SK-N-SH (cell line): ENCODE data around the gene PYGO2. TPM values are rescaled to one million over a fixed set of nuclear protein-coding genes. Genes with fewer than 3 reads are reported as not detected.

Experiments used
- EP300 ChIP-seq, 2 experiments: IDR thresholded peaks; 2 replicates each; pipeline versions ENCODE4 v1.4.0 to v1.6.1; 2012; ENCODE audit warnings: borderline replicate concordance in 1 of 2, low read depth in 1 of 2, low read length in 1 of 2
- EZH2phosphoT487 ChIP-seq: fragments of 200-600 bp; sonication (generic); IDR thresholded peaks from 2 replicates; pipeline ENCODE4 v1.6.1; 2017; ENCODE audit warnings: low read depth, mixed run types, mild to moderate bottlenecking, antibody characterized with exemption, moderate library complexity, borderline replicate concordance
- FOXJ3 ChIP-seq: sonication (generic); formaldehyde crosslinking; IDR thresholded peaks from 2 replicates; pipeline ENCODE4 v1.5.1; 2020; ENCODE audit warnings: mild to moderate bottlenecking, missing genetic modification reagents
- GABPA ChIP-seq: IDR thresholded peaks from 2 replicates; pipeline ENCODE4 v1.4.0; 2012; ENCODE audit warnings: low read depth, mild to moderate bottlenecking
- IRF3 ChIP-seq: fragments of 150-350 bp; IDR thresholded peaks from 2 replicates; pipeline ENCODE4 v1.6.1; 2016; ENCODE audit warnings: mild to moderate bottlenecking, low read depth, low read length
- JUND ChIP-seq: IDR thresholded peaks from 2 replicates; pipeline ENCODE4 v1.4.0; 2012
- MEF2A ChIP-seq: IDR thresholded peaks from 2 replicates; pipeline ENCODE4 v1.4.0; 2012; ENCODE audit warnings: low read depth, borderline replicate concordance
- MXI1 ChIP-seq: IDR thresholded peaks from 2 replicates; pipeline ENCODE4 v1.6.1; 2012; ENCODE audit warnings: mild to moderate bottlenecking, low read depth, low read length, improper control_type of control experiment
- NFIC ChIP-seq: IDR thresholded peaks from 2 replicates; pipeline ENCODE4 v1.4.0; 2012; ENCODE audit warnings: borderline replicate concordance
- RAD21 ChIP-seq: IDR thresholded peaks from 2 replicates; pipeline ENCODE4 v1.6.1; 2012; ENCODE audit warnings: mild to moderate bottlenecking, low read length
- RCOR1 ChIP-seq: fragments of 150-350 bp; IDR thresholded peaks from 2 replicates; pipeline ENCODE4 v1.6.1; 2017; ENCODE audit warnings: antibody characterized with exemption, low read length
- REST ChIP-seq: IDR thresholded peaks from 2 replicates; pipeline ENCODE4 v1.6.1; 2012; ENCODE audit warnings: mild to moderate bottlenecking, low read depth, low read length, moderate library complexity
- RFX5 ChIP-seq: IDR thresholded peaks from 2 replicates; pipeline ENCODE4 v1.6.1; 2012; ENCODE audit warnings: mild to moderate bottlenecking, improper control_type of control experiment, low read length
- SIN3A ChIP-seq: IDR thresholded peaks from 2 replicates; pipeline ENCODE4 v1.6.1; 2012; ENCODE audit warnings: low read depth, mild to moderate bottlenecking, low read length, moderate library complexity, borderline replicate concordance
- SMC3 ChIP-seq: IDR thresholded peaks from 2 replicates; pipeline ENCODE4 v1.6.1; 2012; ENCODE audit warnings: low read depth, low read length, improper control_type of control experiment
- TAF1 ChIP-seq: IDR thresholded peaks from 2 replicates; pipeline ENCODE4 v1.6.1; 2012; ENCODE audit warnings: low read depth, mild to moderate bottlenecking, low read length, moderate library complexity, borderline replicate concordance
- TCF12 ChIP-seq: IDR thresholded peaks from 2 replicates; pipeline ENCODE4 v1.4.0; 2012
- YY1 ChIP-seq: IDR thresholded peaks from 2 replicates; pipeline ENCODE4 v1.4.0; 2012; ENCODE audit warnings: low read depth, mild to moderate bottlenecking
- polyA plus RNA-seq, 3 experiments: library from polyadenylated mRNA; depleted of rRNA; stranded (reverse); fragments of >200 nt; gene quantifications; 2 replicates each; pipeline ENCODE4 v1.2.3, GENCODE V29; 2012
- TF ChIP-seq, protein P1 (sequence below): IDR thresholded peaks from 2 replicates; pipeline ENCODE4 v1.4.0; 2012; ENCODE audit warnings: low read depth, borderline replicate concordance
- TF ChIP-seq, protein P2 (sequence below): IDR thresholded peaks from 2 replicates; pipeline ENCODE4 v1.4.0; 2012; ENCODE audit warnings: low read depth

The PYGO2 gene
- polyA plus RNA-seq, 1 of the 3 experiments (the other 2 are of a cell fraction) = 23.3 TPM

GRCh38 chr1:154970631-154971340, 9.2 kb upstream of the PYGO2 start, which contains the start of gene SHC1 (continued):
- TF ChIP-seq TAF1 = peak; percentile 95
- TF ChIP-seq RCOR1 = no peak
- TF ChIP-seq MXI1 = peak; percentile 84
- no peak for TF ChIP-seq RAD21
- no peak for TF ChIP-seq TCF12
- no peak for TF ChIP-seq SMC3
- TF ChIP-seq MEF2A = no peak
- no peak for TF ChIP-seq EZH2phosphoT487
- peak; percentile 66 for TF ChIP-seq GABPA
- TF ChIP-seq IRF3 = no peak
- no peak for TF ChIP-seq FOXJ3 (CRISPR knock-in tag)
- TF ChIP-seq, protein P1, sequence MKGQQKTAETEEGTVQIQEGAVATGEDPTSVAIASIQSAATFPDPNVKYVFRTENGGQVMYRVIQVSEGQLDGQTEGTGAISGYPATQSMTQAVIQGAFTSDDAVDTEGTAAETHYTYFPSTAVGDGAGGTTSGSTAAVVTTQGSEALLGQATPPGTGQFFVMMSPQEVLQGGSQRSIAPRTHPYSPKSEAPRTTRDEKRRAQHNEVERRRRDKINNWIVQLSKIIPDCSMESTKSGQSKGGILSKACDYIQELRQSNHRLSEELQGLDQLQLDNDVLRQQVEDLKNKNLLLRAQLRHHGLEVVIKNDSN = no peak
- TF ChIP-seq NFIC = no peak; the same call in 1 of the 2 replicates
- TF ChIP-seq EP300 (IDR thresholded peaks at IDR 0.05; ENCODE audit: borderline replicate concordance in 1 of 2, low read depth in 1 of 2, low read length in 1 of 2) = no peak; a peak in 1 of 4 replicates
- TF ChIP-seq RFX5 = no peak
- TF ChIP-seq REST = no peak
- peak; percentile 35; the same call in 1 of the 2 replicates for TF ChIP-seq JUND
- TF ChIP-seq, protein P2, sequence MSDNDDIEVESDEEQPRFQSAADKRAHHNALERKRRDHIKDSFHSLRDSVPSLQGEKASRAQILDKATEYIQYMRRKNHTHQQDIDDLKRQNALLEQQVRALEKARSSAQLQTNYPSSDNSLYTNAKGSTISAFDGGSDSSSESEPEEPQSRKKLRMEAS = peak; percentile 47
- no peak for TF ChIP-seq YY1
- TF ChIP-seq SIN3A = peak; percentile 53; the same call in 1 of the 2 replicates
- TF ChIP-seq, all 33 proteins: peak for 9
